ENCODE measurements around the gene HID1. TPM values are rescaled to one million over a fixed set of nuclear protein-coding genes. Genes with fewer than 3 reads are reported as not detected.

Gene HID1
- total RNA-seq, 1 experiment from 2014 or later: 43.8 TPM

DNA sequence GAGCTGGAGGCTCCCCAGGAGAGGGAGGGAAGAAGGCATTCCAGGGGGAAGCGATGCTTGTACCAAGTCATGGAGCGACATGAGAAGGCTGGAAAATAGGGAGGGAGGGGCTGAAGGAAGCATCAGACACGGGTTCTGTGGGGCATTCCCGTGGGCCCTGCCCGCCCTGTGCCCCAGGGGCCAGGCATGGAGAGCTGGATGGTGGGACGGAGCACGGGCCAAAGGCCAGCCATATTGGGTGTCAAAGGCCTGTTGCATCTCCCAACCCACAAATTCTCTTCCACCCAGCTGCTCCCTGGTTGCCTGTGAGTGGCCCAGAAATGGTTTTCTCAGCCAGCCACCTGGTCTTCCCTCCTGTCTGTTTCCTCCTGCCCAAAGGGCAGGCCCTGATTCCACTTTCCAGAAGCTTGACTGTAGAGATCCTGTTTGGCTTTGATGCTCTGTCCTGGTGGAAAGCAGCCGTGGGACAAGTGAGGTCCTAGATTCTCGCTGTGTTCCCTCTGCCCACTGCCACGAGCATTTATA is 18.1 kb upstream of the HID1 start (continued):
- no peak for TF ChIP-seq CBX3 (IDR thresholded peaks at IDR 0.05; ENCODE audit: low read depth)
- no peak for TF ChIP-seq TCF7L2 (IDR thresholded peaks at IDR 0.05; ENCODE audit: borderline replicate concordance, extremely low read depth, insufficient read depth, insufficient read length)
- TF ChIP-seq EGR1 (IDR thresholded peaks at IDR 0.05; ENCODE audit: low read depth): no peak
- TF ChIP-seq EZH2 (IDR thresholded peaks at IDR 0.05): no peak

GRCh38 chr17:74987909-74988711 is 15.6 kb upstream of the HID1 start:
- intact Hi-C loops (cut with micrococcal nuclease): no loop called here
- ChIA-PET CTCF (interaction anchor here (1.0 to 2.3 kb wide), 5 partner anchors 9 to 126 kb away, joined by 3 to 14 read pairs (median 4); partner anchors contain the start of gene MRPL58), POLR2A (interaction anchor here (0.9 to 2.5 kb wide), 9 partner anchors 12 to 136 kb away, joined by 3 to 10 read pairs (median 5); partner anchors contain the start of genes HID1 and MRPL58), RAD21 (ENCODE audit: low non-redundant PET in 1 of 2, low total read pairs in 2 of 2, uncharacterized antibody in 2 of 2, unreplicated experiment in 2 of 2) (interaction anchor here in 1 of 2 experiments (0.6 to 1.5 kb wide), 4 partner anchors 23 to 122 kb away, joined by 3 to 9 read pairs (median 3); partner anchors contain the start of gene MRPL58)
- no peak for TF ChIP-seq SRF (IDR thresholded peaks at IDR 0.05; ENCODE audit: low read depth)
- TF ChIP-seq SIN3A (IDR thresholded peaks at IDR 0.05; ENCODE audit: low read depth): no peak
- TF ChIP-seq, protein P1, sequence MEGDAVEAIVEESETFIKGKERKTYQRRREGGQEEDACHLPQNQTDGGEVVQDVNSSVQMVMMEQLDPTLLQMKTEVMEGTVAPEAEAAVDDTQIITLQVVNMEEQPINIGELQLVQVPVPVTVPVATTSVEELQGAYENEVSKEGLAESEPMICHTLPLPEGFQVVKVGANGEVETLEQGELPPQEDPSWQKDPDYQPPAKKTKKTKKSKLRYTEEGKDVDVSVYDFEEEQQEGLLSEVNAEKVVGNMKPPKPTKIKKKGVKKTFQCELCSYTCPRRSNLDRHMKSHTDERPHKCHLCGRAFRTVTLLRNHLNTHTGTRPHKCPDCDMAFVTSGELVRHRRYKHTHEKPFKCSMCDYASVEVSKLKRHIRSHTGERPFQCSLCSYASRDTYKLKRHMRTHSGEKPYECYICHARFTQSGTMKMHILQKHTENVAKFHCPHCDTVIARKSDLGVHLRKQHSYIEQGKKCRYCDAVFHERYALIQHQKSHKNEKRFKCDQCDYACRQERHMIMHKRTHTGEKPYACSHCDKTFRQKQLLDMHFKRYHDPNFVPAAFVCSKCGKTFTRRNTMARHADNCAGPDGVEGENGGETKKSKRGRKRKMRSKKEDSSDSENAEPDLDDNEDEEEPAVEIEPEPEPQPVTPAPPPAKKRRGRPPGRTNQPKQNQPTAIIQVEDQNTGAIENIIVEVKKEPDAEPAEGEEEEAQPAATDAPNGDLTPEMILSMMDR (IDR thresholded peaks at IDR 0.05 in 2 of 3, conservative IDR thresholded peaks at IDR 0.05 in 1 of 3; ENCODE audit: borderline replicate concordance in 1 of 3, insufficient read depth in 1 of 3, low read depth in 2 of 3, low read length in 2 of 3): peak in 2 of 3 experiments; percentile 21 to 26; a peak in 2 of 6 replicates
- no peak for TF ChIP-seq ZNF274 (IDR thresholded peaks at IDR 0.05; ENCODE audit: low read depth, low read length)
- peak; percentile 93; the same call in 1 of the 2 replicates for TF ChIP-seq ZFX (IDR thresholded peaks at IDR 0.05)
- no peak for TF ChIP-seq CBX3 (IDR thresholded peaks at IDR 0.05; ENCODE audit: low read depth)
- peak overlapping the region; percentile 88 for H3K4me2 ChIP-seq (ENCODE audit: low read length)
- H3K27me3 ChIP-seq (ENCODE audit: insufficient read depth, low read length): no peaks in the 10 kb centered on the region
- H3K9me3 ChIP-seq (ENCODE audit: control insufficient read depth in 1 of 2, insufficient read depth in 1 of 2, low read depth in 1 of 2, low read length in 2 of 2): no peaks in the 10 kb centered on the region
- peaks cover 32% of the 10 kb centered on the region; the same call in 1 of the 2 replicates for H3K79me2 ChIP-seq (ENCODE audit: insufficient read depth, low read length)
- H3K4me1 ChIP-seq (ENCODE audit: control insufficient read depth in 1 of 2, insufficient read depth in 2 of 2, low read length in 2 of 2): peaks cover 50 to 59% of the 10 kb centered on the region in 2 experiments
- peak overlapping the region; percentile 91 for H3K27ac ChIP-seq (ENCODE audit: low read depth, low read length)
- H4K20me1 ChIP-seq (ENCODE audit: insufficient read depth): no peaks in the 10 kb centered on the region
- ATAC-seq (peak; percentile 65), DNase-seq (ENCODE audit: low read depth, low spot score) (no peak)
- H3K9ac ChIP-seq (ENCODE audit: low read length): peak overlapping the region; percentile 82
- H3K9me2 ChIP-seq (ENCODE audit: insufficient read depth): no peaks in the 10 kb centered on the region
- H3K36me3 ChIP-seq (ENCODE audit: control insufficient read depth in 1 of 2, insufficient read depth in 2 of 2, low read length in 2 of 2): no peaks in the 10 kb centered on the region
- no peak overlapping the region for H2AFZ ChIP-seq (ENCODE audit: low read depth, low read length, poor library complexity, severe bottlenecking)
- TSS peak; percentile 69 for BruUV-seq (replicated peaks)
- peak overlapping the region; percentile 71 to 75 for H3K4me3 ChIP-seq (replicated peaks in 1 of 2; ENCODE audit: low read depth in 1 of 2, low read length in 2 of 2)
